ENCODE measurements around the gene TMPRSS9.
"Not testable (repeated sequence)": the region's sequence is repeated elsewhere in the genome, so short reads cannot be mapped to it uniquely, and the experiment has no call there.

The TMPRSS9 gene

GRCh38 chr19:2343289-2343982 lies 16.6 kb upstream of the TMPRSS9 start:
- no peak for DNase-seq

GRCh38 chr19:2344381-2344870 lies 15.6 kb upstream of the TMPRSS9 start:
- no peak for DNase-seq

DNA sequence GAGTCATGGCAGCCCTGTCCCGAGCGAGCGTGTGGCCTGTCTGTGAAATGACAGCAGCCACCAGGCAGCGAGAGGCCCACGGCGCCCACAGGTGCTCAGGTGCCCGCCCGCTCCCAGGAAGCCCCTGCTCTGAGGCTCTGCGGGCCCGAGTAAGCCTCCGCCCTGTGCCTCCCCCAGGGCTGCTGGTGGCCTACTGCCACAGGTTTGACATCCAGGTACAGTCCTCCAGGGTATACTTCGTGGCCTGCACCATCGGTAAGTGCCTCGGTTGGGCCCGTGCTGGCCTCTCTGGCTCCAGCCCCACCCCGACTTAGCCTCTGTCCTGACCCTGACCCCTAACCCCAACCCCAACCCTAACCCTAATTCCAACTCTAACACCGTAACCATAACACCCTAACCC lies 15.0 kb upstream of the TMPRSS9 start:
- DNase-seq: no peak

- DNase-seq: no peak
Measured at GRCh38 chr19:2345794-2346663, 14.0 kb upstream of the TMPRSS9 start.

GRCh38 chr19:2349818-2350217 lies 10.2 kb upstream of the TMPRSS9 start:
- DNase-seq: not testable (repeated sequence)

- DNase-seq: no peak
Measured at GRCh38 chr19:2350656-2351055, 9.4 kb upstream of the TMPRSS9 start.

GRCh38 chr19:2351591-2351990 lies 8.5 kb upstream of the TMPRSS9 start:
- no peak for DNase-seq

- no peak for DNase-seq
Measured at GRCh38 chr19:2352121-2352520, 7.9 kb upstream of the TMPRSS9 start.

DNA sequence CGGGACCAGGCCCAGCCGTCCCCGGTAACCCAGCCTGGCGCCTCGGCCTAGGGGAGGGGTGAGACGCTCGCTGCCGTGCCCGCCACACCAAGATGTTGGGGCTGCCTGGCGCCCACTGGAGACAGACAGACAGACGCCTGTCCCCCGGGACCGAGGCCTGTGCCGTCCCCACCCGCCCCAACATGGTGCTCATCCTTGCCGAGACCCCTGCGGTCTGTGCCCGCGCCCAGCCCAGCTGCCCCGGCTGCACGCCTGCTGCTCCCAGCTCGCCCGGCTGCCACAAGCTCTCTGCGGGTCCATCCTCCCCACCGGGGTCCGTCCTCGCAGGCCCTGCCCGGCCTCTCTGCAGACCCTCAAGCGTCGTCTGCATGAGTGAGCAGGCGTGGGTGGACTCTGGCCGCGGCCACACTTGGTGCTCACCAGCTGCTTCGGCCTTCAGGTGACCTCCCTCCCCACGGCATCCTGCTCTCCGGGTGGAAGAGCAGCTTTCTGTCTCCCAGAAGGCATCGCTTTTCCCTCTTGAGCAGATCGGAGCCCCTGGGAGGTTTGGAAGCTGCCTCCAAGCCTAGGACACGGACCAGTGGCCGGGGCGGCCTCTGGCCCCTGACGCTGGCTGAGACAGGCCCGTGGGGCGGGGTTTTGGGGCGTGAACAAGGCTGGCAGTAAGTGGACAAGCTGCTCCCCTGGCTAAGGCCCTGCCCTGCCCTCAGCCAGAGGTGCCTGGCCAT lies 6.7 kb upstream of the TMPRSS9 start:
- no peak for DNase-seq

DNA sequence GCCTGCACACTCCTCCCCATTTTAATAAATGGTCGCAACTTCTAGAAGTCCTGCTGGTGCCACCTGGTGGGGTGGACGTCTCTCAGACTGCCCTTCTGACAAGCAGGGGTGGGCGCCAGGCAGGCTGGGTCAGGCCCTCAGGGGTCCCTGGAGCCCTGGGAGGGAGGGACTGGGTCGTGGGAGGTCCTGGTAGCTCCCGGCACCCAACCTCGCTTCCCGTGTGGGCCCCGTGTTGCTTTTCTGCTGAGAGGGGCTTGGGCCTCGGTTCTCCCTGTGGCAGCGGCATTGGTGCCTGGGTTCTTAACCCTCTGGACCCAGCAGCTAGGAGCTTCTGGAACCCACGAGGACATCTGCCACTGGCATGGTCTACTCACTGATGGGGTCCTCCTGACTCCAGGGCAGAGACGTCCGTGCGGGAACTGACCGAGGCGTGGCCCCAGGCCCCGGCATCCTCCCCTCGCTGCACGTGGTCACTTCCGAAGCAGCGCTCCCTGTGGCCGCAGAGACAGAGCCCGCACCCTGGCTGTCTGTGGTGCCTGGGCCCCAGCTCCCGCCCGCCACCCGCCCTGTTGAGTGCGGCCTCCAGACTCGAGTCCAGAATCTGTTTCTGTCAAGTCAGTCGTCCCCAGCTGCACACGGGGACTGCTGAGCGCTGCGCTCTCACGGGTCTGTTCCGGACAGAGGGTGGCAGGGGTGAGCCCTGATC lies 6.0 kb upstream of the TMPRSS9 start:
- no peak for DNase-seq

DNA sequence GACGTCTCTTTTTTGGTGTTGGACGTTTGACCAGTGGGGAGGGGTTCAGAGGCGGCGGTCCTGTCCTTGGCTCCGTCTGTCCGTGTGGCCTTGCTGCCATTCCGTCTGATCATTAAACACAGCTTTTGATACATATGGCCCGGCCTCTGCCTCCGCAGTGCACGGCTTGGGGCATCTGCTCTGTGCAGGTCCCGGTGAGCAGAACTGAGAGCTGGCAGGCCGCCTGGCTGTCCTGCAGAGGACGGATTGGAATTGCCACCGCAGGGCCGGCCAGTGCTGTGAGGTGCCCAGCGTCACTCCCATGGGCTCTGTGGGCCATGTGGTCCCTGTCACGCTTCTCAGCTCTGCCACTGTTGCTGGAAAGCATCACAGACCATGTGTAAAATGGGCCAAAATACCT lies 5.4 kb upstream of the TMPRSS9 start:
- no peak for DNase-seq

- DNase-seq: no peak
Measured at GRCh38 chr19:2355168-2356035, 4.7 kb upstream of the TMPRSS9 start.

- DNase-seq: no peak
Measured at GRCh38 chr19:2356036-2356646, 3.9 kb upstream of the TMPRSS9 start.

GRCh38 chr19:2357279-2358206 lies 2.5 kb upstream of the TMPRSS9 start:
- no peak for DNase-seq

- DNase-seq: no peak
Measured at GRCh38 chr19:2358548-2359173, 1.4 kb upstream of the TMPRSS9 start.

- no peak for DNase-seq
Measured at GRCh38 chr19:2360833-2361232, 768 bp downstream of the TMPRSS9 start.

GRCh38 chr19:2361246-2362045 lies 1.4 kb downstream of the TMPRSS9 start:
- no peak for DNase-seq

GRCh38 chr19:2362046-2362969 lies 2.2 kb downstream of the TMPRSS9 start:
- no peak for DNase-seq

Measured in CD4-positive, alpha-beta T cell treated with Interleukin-21 for 1 hour (primary cell).